Neural progenitor cell (in vitro differentiated cells): ENCODE results near the gene VRK2. TPM values are rescaled to one million over a fixed set of nuclear protein-coding genes. Genes with fewer than 3 reads are reported as not detected.

Source experiments
- DNase-seq: peaks from one replicate; pipeline ENCODE4 v3.0.0-alpha.2; 2016; ENCODE audit warnings: low spot score
- H2AFZ ChIP-seq: fragments of 200-600 bp; sonication (generic); replicated peaks from 2 replicates; pipeline ENCODE4 v1.6.1; 2016; ENCODE audit warnings: antibody characterized with exemption
- H3F3A ChIP-seq: fragments of 200-600 bp; sonication (generic); 2 replicates; pipeline ENCODE4 v1.6.1; 2016; ENCODE audit warnings: antibody characterized with exemption, low read depth
- H3K27ac ChIP-seq: fragments of 200-600 bp; sonication (generic); 2 replicates; pipeline ENCODE4 v1.5.1; 2016; ENCODE audit warnings: mild to moderate bottlenecking
- H3K27me3 ChIP-seq: fragments of 200-600 bp; sonication (generic); 2 replicates; pipeline ENCODE4 v1.6.1; 2016; ENCODE audit warnings: mild to moderate bottlenecking, moderate library complexity
- H3K36me3 ChIP-seq: fragments of 200-600 bp; sonication (generic); 2 replicates; pipeline ENCODE4 v1.5.1; 2016
- H3K4me1 ChIP-seq: fragments of 200-600 bp; sonication (generic); 2 replicates; pipeline ENCODE4 v1.6.1; 2016; ENCODE audit warnings: mixed run types
- H3K4me2 ChIP-seq: fragments of 200-600 bp; sonication (generic); 2 replicates; pipeline ENCODE4 v1.6.1; 2016
- H3K4me3 ChIP-seq: fragments of 200-600 bp; sonication (generic); 2 replicates; pipeline ENCODE4 v1.5.1; 2016
- H3K79me2 ChIP-seq: fragments of 200-600 bp; sonication (generic); 2 replicates; pipeline ENCODE4 v1.6.1; 2016; ENCODE audit warnings: low read depth
- H3K9ac ChIP-seq: fragments of 200-600 bp; sonication (generic); 2 replicates; pipeline ENCODE4 v1.6.1; 2016
- H3K9me3 ChIP-seq: fragments of 200-600 bp; sonication (generic); 2 replicates; pipeline ENCODE4 v1.5.1; 2016; ENCODE audit warnings: low read depth
- H4K20me1 ChIP-seq: fragments of 200-600 bp; sonication (generic); 2 replicates; pipeline ENCODE4 v1.6.1; 2016; ENCODE audit warnings: low read depth
- H3K27ac Mint-ChIP-seq: 3 replicates; pipeline ENCODE4 v1.8.0; 2021; ENCODE audit warnings: mixed read lengths
- H3K27me3 Mint-ChIP-seq: 2 replicates; pipeline ENCODE4 v1.8.0; 2022; ENCODE audit warnings: low read depth, mild to moderate bottlenecking, inconsistent platforms, moderate library complexity, mixed read lengths; ENCODE audit not compliant: insufficient read depth
- H3K36me3 Mint-ChIP-seq: 3 replicates; pipeline ENCODE4 v1.8.0; 2021; ENCODE audit warnings: mixed read lengths
- H3K4me1 Mint-ChIP-seq: 3 replicates; pipeline ENCODE4 v1.8.0; 2021; ENCODE audit warnings: mixed read lengths
- H3K4me3 Mint-ChIP-seq: 3 replicates; pipeline ENCODE4 v1.8.0; 2021; ENCODE audit warnings: mild to moderate bottlenecking, moderate library complexity, mixed read lengths
- H3K9me3 Mint-ChIP-seq: 3 replicates; pipeline ENCODE4 v1.8.0; 2020; ENCODE audit warnings: mixed read lengths
- CTCF ChIP-seq: fragments of 200-600 bp; sonication (generic); IDR thresholded peaks from 2 replicates; pipeline ENCODE4 v1.5.1; 2017; ENCODE audit warnings: antibody characterized with exemption, mild to moderate bottlenecking
- EZH2 ChIP-seq: fragments of 200-600 bp; sonication (generic); IDR thresholded peaks from 2 replicates; pipeline ENCODE4 v1.6.1; 2017; ENCODE audit warnings: antibody characterized with exemption, mild to moderate bottlenecking, moderate library complexity
- EZH2phosphoT487 ChIP-seq: fragments of 200-600 bp; sonication (generic); IDR thresholded peaks from 2 replicates; pipeline ENCODE4 v1.6.1; 2017; ENCODE audit warnings: antibody characterized with exemption
- total RNA-seq: library from RNA; depleted of rRNA; stranded (reverse); fragments of >200 nt; gene quantifications from 2 replicates; pipeline ENCODE4 v1.2.3, GENCODE V29; 2015; ENCODE audit warnings: low replicate concordance

Gene VRK2
- total RNA-seq, 1 donor from 2014 or later: 39.2 TPM

DNA sequence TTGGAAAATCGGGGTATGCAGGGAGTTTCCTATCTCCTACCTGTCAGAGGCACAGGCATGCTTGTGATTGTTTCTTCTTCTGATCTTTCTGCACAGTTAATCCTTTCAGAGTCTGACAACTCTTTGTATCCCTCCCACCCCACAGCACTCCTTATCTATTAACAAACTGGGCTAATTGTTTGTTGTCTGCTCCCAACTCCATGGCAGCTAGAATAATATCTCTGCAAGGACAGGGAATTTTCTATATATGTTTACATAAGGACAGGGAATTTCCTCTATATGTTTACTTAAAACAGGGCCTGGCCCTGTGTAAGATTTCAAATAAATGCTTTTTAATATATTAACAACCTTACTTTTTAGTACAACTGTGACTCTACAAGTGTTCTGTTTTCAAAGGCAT is 36.0 kb upstream of the VRK2 start:
- no peak for TF ChIP-seq EZH2
- TF ChIP-seq CTCF: no peak
- TF ChIP-seq EZH2phosphoT487: no peak
- Histone ChIP-seq H3F3A (no peaks in the 10 kb centered on the region), H3K79me2 (no peaks in the 10 kb centered on the region), H3K9me3 (no peaks in the 10 kb centered on the region), H3K27ac (no peak overlapping the region), H3K9ac (no peak overlapping the region), H3K27me3 (no peaks in the 10 kb centered on the region), H3K4me3 (no peak overlapping the region), H2AFZ (no peak overlapping the region), H3K4me1 (no peaks in the 10 kb centered on the region), H3K36me3 (no peaks in the 10 kb centered on the region), H3K4me2 (no peak overlapping the region), H4K20me1 (no peaks in the 10 kb centered on the region)
- H3K9me3 Mint-ChIP-seq: peaks cover 3% of the 10 kb centered on the region
- no peaks in the 10 kb centered on the region for H3K4me1 Mint-ChIP-seq
- no peak overlapping the region for H3K27ac Mint-ChIP-seq
- no peak overlapping the region for H3K4me3 Mint-ChIP-seq
- DNase-seq: no peak
- no peaks in the 10 kb centered on the region for H3K27me3 Mint-ChIP-seq
- no peaks in the 10 kb centered on the region for H3K36me3 Mint-ChIP-seq

DNA sequence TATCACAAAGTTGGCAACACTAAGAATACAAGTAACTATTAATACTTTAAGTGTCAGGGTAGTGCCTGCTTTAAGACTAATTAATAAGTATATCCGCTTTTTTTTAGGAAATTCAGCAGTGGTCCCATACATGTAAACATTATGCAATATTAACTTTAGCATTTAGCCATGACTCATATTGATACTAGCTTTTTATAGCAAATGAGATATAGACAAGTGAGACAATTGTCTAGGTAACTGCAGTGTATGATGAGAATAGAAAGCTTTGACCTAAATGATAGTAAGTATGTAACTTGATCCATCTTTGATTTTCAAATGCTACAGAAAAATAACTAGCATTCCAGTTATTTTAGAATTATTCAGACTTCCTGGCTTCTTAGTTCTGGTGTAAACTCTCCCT is 27.4 kb upstream of the VRK2 start:
- H3K27me3 ChIP-seq: no peaks in the 10 kb centered on the region
- no peaks in the 10 kb centered on the region for H3K9me3 ChIP-seq
- no peak overlapping the region for H3K4me3 ChIP-seq
- H3K36me3 ChIP-seq: no peaks in the 10 kb centered on the region
- H3K4me2 ChIP-seq: no peak overlapping the region
- no peaks in the 10 kb centered on the region for H4K20me1 ChIP-seq
- H2AFZ ChIP-seq: no peak overlapping the region
- no peaks in the 10 kb centered on the region for H3F3A ChIP-seq
- H3K27ac Mint-ChIP-seq: no peak overlapping the region
- no peak overlapping the region for H3K9ac ChIP-seq
- H3K4me1 Mint-ChIP-seq: no peaks in the 10 kb centered on the region
- no peak for TF ChIP-seq EZH2phosphoT487
- TF ChIP-seq CTCF: no peak
- TF ChIP-seq EZH2: no peak
- no peak overlapping the region for H3K27ac ChIP-seq
- H3K36me3 Mint-ChIP-seq: no peaks in the 10 kb centered on the region
- H3K9me3 Mint-ChIP-seq: peaks cover 4% of the 10 kb centered on the region
- DNase-seq: no peak
- no peaks in the 10 kb centered on the region for H3K79me2 ChIP-seq
- H3K27me3 Mint-ChIP-seq: no peaks in the 10 kb centered on the region
- no peaks in the 10 kb centered on the region for H3K4me1 ChIP-seq
- no peak overlapping the region for H3K4me3 Mint-ChIP-seq

GRCh38 chr2:58025150-58025933 is 21.3 kb upstream of the VRK2 start:
- Histone ChIP-seq H3K27me3 (no peaks in the 10 kb centered on the region), H3K79me2 (no peaks in the 10 kb centered on the region), H4K20me1 (no peaks in the 10 kb centered on the region), H3K4me2 (no peak overlapping the region), H3K36me3 (no peaks in the 10 kb centered on the region), H3K4me1 (peaks cover 4% of the 10 kb centered on the region), H3K9ac (no peak overlapping the region), H3F3A (no peaks in the 10 kb centered on the region), H3K9me3 (no peaks in the 10 kb centered on the region), H3K27ac (no peak overlapping the region), H2AFZ (no peak overlapping the region), H3K4me3 (no peak overlapping the region)
- Mint-ChIP-seq H3K4me1 (no peaks in the 10 kb centered on the region), H3K36me3 (no peaks in the 10 kb centered on the region), H3K27ac (no peak overlapping the region), H3K9me3 (no peaks in the 10 kb centered on the region), H3K27me3 (no peaks in the 10 kb centered on the region), H3K4me3 (no peak overlapping the region)
- TF ChIP-seq EZH2phosphoT487 (no peak), CTCF (no peak), EZH2 (no peak)
- DNase-seq: no peak
